Activated CD4-positive, alpha-beta T cell treated with anti-CD3 and anti-CD28 coated beads, Interleukin-2, Interleukin-6, amounts not matched to agents 100 ng/mL and 50 ng/mL, durations not matched to agents 16 hours and 8 hours (primary cell): ENCODE measurements around the gene PODXL2.
"Not testable (repeated sequence)": the region's sequence is repeated elsewhere in the genome, so short reads cannot be mapped to it uniquely, and the experiment has no call there.

ENCODE experiments used
- DNase-seq: peaks from one replicate; pipeline ENCODE4 v3.0.0-alpha.2; 2020

PODXL2 gene

GRCh38 chr3:127605547-127605946 is 23.4 kb upstream of the PODXL2 start:
- not testable (repeated sequence) for DNase-seq

GRCh38 chr3:127606086-127606805 is 22.7 kb upstream of the PODXL2 start:
- DNase-seq = no peak

- DNase-seq = no peak
Measured at GRCh38 chr3:127606981-127607595, 21.9 kb upstream of the PODXL2 start.

GRCh38 chr3:127607675-127608361 is 21.2 kb upstream of the PODXL2 start:
- DNase-seq = no peak

GRCh38 chr3:127608362-127608718 is 20.6 kb upstream of the PODXL2 start:
- DNase-seq = no peak

GRCh38 chr3:127610105-127610504 is 18.9 kb upstream of the PODXL2 start:
- no peak for DNase-seq

GRCh38 chr3:127611251-127611650 is 17.7 kb upstream of the PODXL2 start:
- no peak for DNase-seq

GRCh38 chr3:127612966-127613365 is 16.0 kb upstream of the PODXL2 start:
- no peak for DNase-seq

GRCh38 chr3:127613406-127613805 is 15.6 kb upstream of the PODXL2 start:
- no peak for DNase-seq

- DNase-seq = no peak
Measured at GRCh38 chr3:127614928-127615589, 13.9 kb upstream of the PODXL2 start.

GRCh38 chr3:127615631-127616305 is 13.2 kb upstream of the PODXL2 start:
- DNase-seq = no peak

GRCh38 chr3:127616836-127617605 is 12.0 kb upstream of the PODXL2 start:
- DNase-seq = no peak

GRCh38 chr3:127618891-127619290 is 10.1 kb upstream of the PODXL2 start:
- DNase-seq = no peak

GRCh38 chr3:127620637-127621375 is 8.2 kb upstream of the PODXL2 start:
- no peak for DNase-seq

GRCh38 chr3:127622031-127622430 is 7.0 kb upstream of the PODXL2 start:
- no peak for DNase-seq

- DNase-seq = no peak
Measured at GRCh38 chr3:127622772-127623576, 6.0 kb upstream of the PODXL2 start.

GRCh38 chr3:127624063-127624462 is 4.9 kb upstream of the PODXL2 start:
- no peak for DNase-seq

- DNase-seq = no peak
Measured at GRCh38 chr3:127625821-127626220, 3.2 kb upstream of the PODXL2 start.

GRCh38 chr3:127628426-127628787 is 578 bp upstream of the PODXL2 start:
- no peak for DNase-seq
